OCI-LY7 (cell line): ENCODE data around the gene NLGN1. TPM values are rescaled to one million over a fixed set of nuclear protein-coding genes. Genes with fewer than 3 reads are reported as not detected.

Source experiments
- BruUV-seq: library from RNA; stranded (reverse); fragments of 400-500 nt; replicated peaks from 2 replicates; lab custom pipeline; 2021; lab: Mats Ljungman, UMichigan
- CTCF ChIA-PET: fragments of 300-600 bp; sonication (Branson Sonifier 250); formaldehyde crosslinking; loops from one replicate; lab custom pipeline; 2022; ENCODE audit warnings: antibody characterized with exemption; ENCODE audit not compliant: unreplicated experiment; lab: Charles Lee
- POLR2A ChIA-PET: fragments of 300-600 bp; sonication (Branson Sonifier 250); formaldehyde crosslinking; loops from one replicate; lab custom pipeline; 2022; ENCODE audit warnings: antibody characterized with exemption; lab: Charles Lee
- DNase-seq: peaks from one replicate; pipeline ENCODE4 v3.0.0-alpha.2; 2015; ENCODE audit warnings: low spot score
- H2AFZ ChIP-seq: fragments of 200-600 bp; sonication (generic), shearing (Covaris generic); 2 replicates; pipeline ENCODE4 v1.6.1; 2014; ENCODE audit warnings: mild to moderate bottlenecking, antibody characterized with exemption, low read length, moderate library complexity
- H3K27ac ChIP-seq: fragments of 200-600 bp; sonication (generic); 2 replicates; pipeline ENCODE4 v1.5.1; 2014; ENCODE audit warnings: mixed run types, low read depth, mild to moderate bottlenecking, moderate library complexity, low read length, inconsistent platforms; ENCODE audit not compliant: poor library complexity, severe bottlenecking
- H3K36me3 ChIP-seq: fragments of 200-600 bp; sonication (generic); 2 replicates; pipeline ENCODE4 v1.6.1; 2014; ENCODE audit warnings: mild to moderate bottlenecking, antibody characterized with exemption, low read length, moderate library complexity, mixed read lengths; ENCODE audit not compliant: insufficient read depth
- H3K4me1 ChIP-seq: fragments of 200-600 bp; sonication (generic); 2 replicates; pipeline ENCODE4 v1.5.1; 2014; ENCODE audit warnings: mild to moderate bottlenecking, low read length; ENCODE audit not compliant: insufficient read depth, poor library complexity, severe bottlenecking
- H3K4me2 ChIP-seq: fragments of 200-600 bp; sonication (generic); 2 replicates; pipeline ENCODE4 v1.6.1; 2014; ENCODE audit warnings: mild to moderate bottlenecking, low read length
- H3K4me3 ChIP-seq: fragments of 200-600 bp; sonication (generic); 2 replicates; pipeline ENCODE4 v1.5.1; 2014; ENCODE audit warnings: mild to moderate bottlenecking, low read depth, low read length; ENCODE audit not compliant: poor library complexity, severe bottlenecking
- H3K79me2 ChIP-seq: fragments of 200-600 bp; sonication (generic); 2 replicates; pipeline ENCODE4 v1.6.1; 2016; ENCODE audit warnings: low read depth, mild to moderate bottlenecking, low read length, moderate library complexity, mixed read lengths; ENCODE audit not compliant: insufficient read depth
- H3K9me2 ChIP-seq: fragments of 200-600 bp; sonication (generic); 2 replicates; pipeline ENCODE4 v1.6.1; 2016; ENCODE audit warnings: mild to moderate bottlenecking, low read length, mixed read lengths; ENCODE audit not compliant: insufficient read depth
- H3K9me3 ChIP-seq: fragments of 200-600 bp; sonication (generic); 2 replicates; pipeline ENCODE4 v1.6.1; 2014; ENCODE audit warnings: mild to moderate bottlenecking, mixed run types, low read length, mixed read lengths
- H4K20me1 ChIP-seq: fragments of 200-600 bp; sonication (generic); 2 replicates; pipeline ENCODE4 v1.6.1; 2014; ENCODE audit warnings: mild to moderate bottlenecking, antibody characterized with exemption, low read length, moderate library complexity, mixed read lengths; ENCODE audit not compliant: insufficient read depth
- CTCF ChIP-seq: fragments of 200-600 bp; sonication (generic); conservative IDR thresholded peaks from 2 replicates; pipeline ENCODE4 v1.5.1; 2014; ENCODE audit warnings: mild to moderate bottlenecking, antibody characterized with exemption, low read length, moderate library complexity, mixed read lengths
- EZH2phosphoT487 ChIP-seq: fragments of 200-600 bp; sonication (generic); IDR thresholded peaks from 2 replicates; pipeline ENCODE4 v1.6.1; 2018; ENCODE audit warnings: low read depth, borderline replicate concordance, mild to moderate bottlenecking, mixed run types, antibody characterized with exemption, low read length, moderate library complexity, mixed read lengths
- intact Hi-C: fragments of 100-400 bp; cut with micrococcal nuclease; formaldehyde crosslinking; loops from one replicate; pipeline ENCODE4 v1.10.0; 2022; ENCODE audit not compliant: unreplicated experiment
- total RNA-seq, 2 experiments: library from RNA; depleted of rRNA in 1 of 2; stranded (reverse); fragments of >200 nt in 1 of 2; shearing (Covaris generic) in 1 of 2; gene quantifications; 2 replicates each; pipeline ENCODE4 v1.2.3, GENCODE V29; 2014 to 2022

The NLGN1 gene
- total RNA-seq, 2 experiments from 2014 or later, result not detected

- no peak for DNase-seq
- Histone ChIP-seq H3K4me2 (no peak overlapping the region), H4K20me1 (no peaks in the 10 kb centered on the region), H2AFZ (no peak overlapping the region), H3K27ac (no peak overlapping the region), H3K4me3 (no peak overlapping the region), H3K4me1 (no peaks in the 10 kb centered on the region), H3K79me2 (no peaks in the 10 kb centered on the region), H3K36me3 (no peaks in the 10 kb centered on the region), H3K9me3 (no peaks in the 10 kb centered on the region), H3K9me2 (no peaks in the 10 kb centered on the region)
- intact Hi-C loops, result no loop called here
- TF ChIP-seq EZH2phosphoT487 (no peak), CTCF (no peak)
- POLR2A ChIA-PET, result interaction anchor here (0.7 kb wide), 1 partner anchor 1309 kb away, joined by 5 read pairs; no protein-coding TSS in a partner anchor
- CTCF ChIA-PET, result no interaction called here
- no TSS peak for BruUV-seq
Observed at GRCh38 chr3:174295306-174296092, 898.0 kb downstream of the NLGN1 start.

- BruUV-seq, result no TSS peak
- Histone ChIP-seq H3K9me3 (no peaks in the 10 kb centered on the region), H3K4me1 (no peaks in the 10 kb centered on the region), H3K4me3 (no peak overlapping the region), H3K36me3 (no peaks in the 10 kb centered on the region), H3K9me2 (no peaks in the 10 kb centered on the region), H3K79me2 (no peaks in the 10 kb centered on the region), H2AFZ (no peak overlapping the region), H3K4me2 (no peak overlapping the region), H3K27ac (no peak overlapping the region), H4K20me1 (no peaks in the 10 kb centered on the region)
- POLR2A ChIA-PET, result no interaction called here
- intact Hi-C loops, result no loop called here
- TF ChIP-seq CTCF (no peak), EZH2phosphoT487 (no peak)
- CTCF ChIA-PET, result no interaction called here
- DNase-seq, result no peak
Observed at GRCh38 chr3:174302746-174303315, 905.3 kb downstream of the NLGN1 start.
